Liver (tissue), 9 donors: ENCODE measurements around the gene SDHAF4. TPM values are rescaled to one million over a fixed set of nuclear protein-coding genes. Genes with fewer than 3 reads are reported as not detected.

ENCODE experiments used
- DNase-seq: peaks from one replicate; pipeline ENCODE4 v3.0.0-alpha.2; 2017; ENCODE audit warnings: low spot score
- H3K27ac ChIP-seq, 2 donors: one replicate each; pipeline ENCODE4 v1.7.0; 2013; ENCODE audit warnings: inconsistent platforms in 2 of 2, low read length in 2 of 2, control low read depth in 1 of 2, low read depth in 1 of 2, mild to moderate bottlenecking in 1 of 2
- H3K27me3 ChIP-seq, 4 donors: one replicate each; pipeline versions ENCODE4 v1.6.1 to v1.7.0; 2013; ENCODE audit warnings: low read length in 3 of 4, inconsistent platforms in 1 of 4, mild to moderate bottlenecking in 1 of 4, moderate library complexity in 1 of 4; ENCODE audit not compliant: control insufficient read depth in 4 of 4, insufficient read depth in 4 of 4
- H3K36me3 ChIP-seq, 4 donors: one replicate each; pipeline versions ENCODE4 v1.6.1 to v1.7.0; 2013; ENCODE audit warnings: low read length in 3 of 4, mild to moderate bottlenecking in 3 of 4, low read depth in 1 of 4, moderate library complexity in 1 of 4; ENCODE audit not compliant: control insufficient read depth in 4 of 4, insufficient read depth in 3 of 4
- H3K4me1 ChIP-seq, 4 donors: one replicate each; pipeline versions ENCODE4 v1.6.1 to v1.7.0; 2013; ENCODE audit warnings: low read length in 3 of 4, mild to moderate bottlenecking in 3 of 4, moderate library complexity in 1 of 4; ENCODE audit not compliant: control insufficient read depth in 4 of 4, insufficient read depth in 4 of 4
- H3K4me3 ChIP-seq, 3 donors: one replicate each; pipeline versions ENCODE4 v1.6.1 to v1.7.0; 2013; ENCODE audit warnings: low read length in 3 of 3, control low read depth in 1 of 3, low read depth in 1 of 3, mild to moderate bottlenecking in 1 of 3
- H3K9ac ChIP-seq, 2 donors: one replicate each; pipeline ENCODE4 v1.7.0; 2013; ENCODE audit warnings: low read length in 2 of 2, mild to moderate bottlenecking in 2 of 2, moderate library complexity in 2 of 2, control low read depth in 1 of 2, low read depth in 1 of 2
- H3K9me3 ChIP-seq, 4 donors: one replicate each; pipeline versions ENCODE4 v1.6.1 to v1.7.0; 2013; ENCODE audit warnings: low read length in 3 of 4; ENCODE audit not compliant: control insufficient read depth in 4 of 4
- FOXA1 ChIP-seq: IDR thresholded peaks from 2 replicates; pipeline ENCODE4 v1.6.1; 2016; ENCODE audit warnings: antibody characterized with exemption
- GABPA ChIP-seq, 2 donors: IDR thresholded peaks in 1 of 2; conservative IDR thresholded peaks in 1 of 2; 2 replicates each; pipeline ENCODE4 v1.6.1; 2016; ENCODE audit warnings: antibody characterized with exemption in 2 of 2, mild to moderate bottlenecking in 1 of 2, moderate library complexity in 1 of 2
- HNF4A ChIP-seq, 2 donors: conservative IDR thresholded peaks; 2 replicates each; pipeline ENCODE4 v1.6.1; 2016; ENCODE audit warnings: antibody characterized with exemption in 2 of 2, mild to moderate bottlenecking in 2 of 2
- HNF4G ChIP-seq: IDR thresholded peaks from 2 replicates; pipeline ENCODE4 v1.6.1; 2016; ENCODE audit warnings: antibody characterized with exemption
- JUND ChIP-seq, 2 donors: IDR thresholded peaks; 2 replicates each; pipeline ENCODE4 v1.6.1; 2016; ENCODE audit warnings: antibody characterized with exemption in 2 of 2
- NR2F2 ChIP-seq: IDR thresholded peaks from 2 replicates; pipeline ENCODE4 v1.6.1; 2016; ENCODE audit warnings: antibody characterized with exemption
- RAD21 ChIP-seq, 2 donors: IDR thresholded peaks; 2 replicates each; pipeline ENCODE4 v1.6.1; 2016; ENCODE audit warnings: antibody characterized with exemption in 2 of 2, mild to moderate bottlenecking in 2 of 2
- RXRA ChIP-seq, 2 donors: IDR thresholded peaks; 2 replicates each; pipeline ENCODE4 v1.6.1; 2017 to 2018; ENCODE audit warnings: antibody characterized with exemption in 2 of 2, mild to moderate bottlenecking in 1 of 2
- SP1 ChIP-seq: IDR thresholded peaks from 2 replicates; pipeline ENCODE4 v1.6.1; 2018; ENCODE audit warnings: antibody characterized with exemption, mild to moderate bottlenecking
- TAF1 ChIP-seq: conservative IDR thresholded peaks from 2 replicates; pipeline ENCODE4 v1.6.1; 2016; ENCODE audit warnings: antibody characterized with exemption, mild to moderate bottlenecking
- YY1 ChIP-seq: IDR thresholded peaks from 2 replicates; pipeline ENCODE4 v1.6.1; 2016; ENCODE audit warnings: antibody characterized with exemption, mild to moderate bottlenecking
- WGBS: extraction: QIAGEN DNeasy Blood & Tissue Kit; methylation state at CpG from one replicate; pipeline ENCODE4 v1.1.7; 2013; 5-methylcytosine and 5-hydroxymethylcytosine counted together
- polyA plus RNA-seq, 2 donors: library from polyadenylated mRNA; stranded (reverse) in 1 of 2; unstranded in 1 of 2; fragments of 200-250 nt in 1 of 2; fragments of >200 nt in 1 of 2; fragmentation: Nextera tagmentation in 1 of 2; extraction: Ambion mirVana in 1 of 2; gene quantifications; one replicate each; pipeline versions ENCODE4 v1.2.1 to v1.2.3, GENCODE V29; 2013 to 2015
- total RNA-seq, 2 donors: library from RNA; depleted of rRNA; stranded (reverse); fragments of >200 nt; gene quantifications; one replicate each; pipeline ENCODE4 v1.2.3, GENCODE V29; 2014
- TF ChIP-seq, protein P1 (sequence below): fragments of 150-350 bp; IDR thresholded peaks from 2 replicates; pipeline ENCODE4 v1.5.1; 2017; ENCODE audit warnings: improper control_type of control experiment, low read depth, low read length; ENCODE audit not compliant: missing input control
- TF ChIP-seq, protein P2 (sequence below): IDR thresholded peaks from 2 replicates; pipeline ENCODE4 v1.6.1; 2016; ENCODE audit warnings: antibody characterized with exemption, mild to moderate bottlenecking
- TF ChIP-seq, protein P3 (sequence below): IDR thresholded peaks from 2 replicates; pipeline ENCODE4 v1.6.1; 2016; ENCODE audit warnings: antibody characterized with exemption
- TF ChIP-seq, protein P4 (sequence below): IDR thresholded peaks from 2 replicates; pipeline ENCODE4 v1.6.1; 2016; ENCODE audit warnings: antibody characterized with exemption
- donor health status: healthy.
- donor health status: healthy.
- donor health status: healthy.
- donor health status: healthy.
- donor health status: healthy.

Gene SDHAF4
- total and polyA plus RNA-seq, 4 donors = 2.7 to 5.7 (median 3.3) TPM

DNA sequence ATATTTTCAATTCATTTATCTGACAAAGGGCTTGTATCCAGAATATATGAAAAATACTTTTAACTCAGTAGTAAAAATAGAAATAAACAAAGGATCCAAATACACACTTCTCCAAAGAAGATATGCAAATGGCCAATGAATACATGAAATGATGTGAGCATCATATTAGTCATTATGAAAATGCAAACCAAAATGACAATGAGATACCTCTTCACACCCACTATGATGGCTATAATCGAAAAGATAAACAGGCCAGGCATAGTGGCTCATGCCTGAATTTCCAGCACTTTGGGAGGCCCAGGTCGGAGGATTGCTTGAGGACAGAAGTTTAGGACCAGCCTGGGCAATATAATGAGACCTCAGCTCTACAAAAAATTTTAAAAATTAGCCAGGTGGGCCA is 67.1 kb downstream of the SDHAF4 start (continued):
- no peak for TF ChIP-seq YY1
- TF ChIP-seq NR2F2 = no peak
- TF ChIP-seq, protein P1, sequence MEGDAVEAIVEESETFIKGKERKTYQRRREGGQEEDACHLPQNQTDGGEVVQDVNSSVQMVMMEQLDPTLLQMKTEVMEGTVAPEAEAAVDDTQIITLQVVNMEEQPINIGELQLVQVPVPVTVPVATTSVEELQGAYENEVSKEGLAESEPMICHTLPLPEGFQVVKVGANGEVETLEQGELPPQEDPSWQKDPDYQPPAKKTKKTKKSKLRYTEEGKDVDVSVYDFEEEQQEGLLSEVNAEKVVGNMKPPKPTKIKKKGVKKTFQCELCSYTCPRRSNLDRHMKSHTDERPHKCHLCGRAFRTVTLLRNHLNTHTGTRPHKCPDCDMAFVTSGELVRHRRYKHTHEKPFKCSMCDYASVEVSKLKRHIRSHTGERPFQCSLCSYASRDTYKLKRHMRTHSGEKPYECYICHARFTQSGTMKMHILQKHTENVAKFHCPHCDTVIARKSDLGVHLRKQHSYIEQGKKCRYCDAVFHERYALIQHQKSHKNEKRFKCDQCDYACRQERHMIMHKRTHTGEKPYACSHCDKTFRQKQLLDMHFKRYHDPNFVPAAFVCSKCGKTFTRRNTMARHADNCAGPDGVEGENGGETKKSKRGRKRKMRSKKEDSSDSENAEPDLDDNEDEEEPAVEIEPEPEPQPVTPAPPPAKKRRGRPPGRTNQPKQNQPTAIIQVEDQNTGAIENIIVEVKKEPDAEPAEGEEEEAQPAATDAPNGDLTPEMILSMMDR = no peak
- no peak for TF ChIP-seq FOXA1

DNA sequence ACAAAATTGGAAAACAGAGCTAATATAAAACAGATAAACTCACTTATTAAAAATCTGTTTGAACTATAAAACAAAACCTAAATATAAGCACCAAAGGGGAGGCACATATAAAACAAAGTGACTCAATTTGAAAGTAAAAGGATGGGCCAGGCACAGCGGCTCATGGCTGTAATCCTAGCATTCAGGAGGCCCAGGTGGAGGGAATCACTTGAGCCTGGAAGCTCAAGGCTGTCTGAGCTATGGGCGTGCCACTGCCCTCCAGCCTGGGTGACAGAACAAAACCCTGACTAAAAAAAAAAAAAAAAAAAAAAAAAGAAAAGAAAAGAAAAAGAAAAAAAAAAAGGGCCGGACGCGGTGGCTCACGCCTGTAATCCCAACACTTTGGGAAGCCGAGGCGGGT is 69.9 kb downstream of the SDHAF4 start:
- TF ChIP-seq HNF4G (no peak), NR2F2 (no peak), YY1 (no peak), TAF1 (no peak), GABPA (IDR thresholded peaks at IDR 0.05 in 1 of 2, conservative IDR thresholded peaks at IDR 0.05 in 1 of 2) (no peak), HNF4A (conservative IDR thresholded peaks at IDR 0.05) (no peak), SP1 (no peak), RAD21 (IDR thresholded peaks at IDR 0.05) (no peak), FOXA1 (no peak)
- TF ChIP-seq, protein P1 = no peak
- TF ChIP-seq, protein P2, sequence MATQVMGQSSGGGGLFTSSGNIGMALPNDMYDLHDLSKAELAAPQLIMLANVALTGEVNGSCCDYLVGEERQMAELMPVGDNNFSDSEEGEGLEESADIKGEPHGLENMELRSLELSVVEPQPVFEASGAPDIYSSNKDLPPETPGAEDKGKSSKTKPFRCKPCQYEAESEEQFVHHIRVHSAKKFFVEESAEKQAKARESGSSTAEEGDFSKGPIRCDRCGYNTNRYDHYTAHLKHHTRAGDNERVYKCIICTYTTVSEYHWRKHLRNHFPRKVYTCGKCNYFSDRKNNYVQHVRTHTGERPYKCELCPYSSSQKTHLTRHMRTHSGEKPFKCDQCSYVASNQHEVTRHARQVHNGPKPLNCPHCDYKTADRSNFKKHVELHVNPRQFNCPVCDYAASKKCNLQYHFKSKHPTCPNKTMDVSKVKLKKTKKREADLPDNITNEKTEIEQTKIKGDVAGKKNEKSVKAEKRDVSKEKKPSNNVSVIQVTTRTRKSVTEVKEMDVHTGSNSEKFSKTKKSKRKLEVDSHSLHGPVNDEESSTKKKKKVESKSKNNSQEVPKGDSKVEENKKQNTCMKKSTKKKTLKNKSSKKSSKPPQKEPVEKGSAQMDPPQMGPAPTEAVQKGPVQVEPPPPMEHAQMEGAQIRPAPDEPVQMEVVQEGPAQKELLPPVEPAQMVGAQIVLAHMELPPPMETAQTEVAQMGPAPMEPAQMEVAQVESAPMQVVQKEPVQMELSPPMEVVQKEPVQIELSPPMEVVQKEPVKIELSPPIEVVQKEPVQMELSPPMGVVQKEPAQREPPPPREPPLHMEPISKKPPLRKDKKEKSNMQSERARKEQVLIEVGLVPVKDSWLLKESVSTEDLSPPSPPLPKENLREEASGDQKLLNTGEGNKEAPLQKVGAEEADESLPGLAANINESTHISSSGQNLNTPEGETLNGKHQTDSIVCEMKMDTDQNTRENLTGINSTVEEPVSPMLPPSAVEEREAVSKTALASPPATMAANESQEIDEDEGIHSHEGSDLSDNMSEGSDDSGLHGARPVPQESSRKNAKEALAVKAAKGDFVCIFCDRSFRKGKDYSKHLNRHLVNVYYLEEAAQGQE = no peak
- Histone ChIP-seq H3K9me3 (no peaks in the 10 kb centered on the region), H3K27me3 (peaks cover 0 to 2% (median 0%) of the 10 kb centered on the region in 4 donors), H3K36me3 (no peaks in the 10 kb centered on the region), H3K9ac (no peak overlapping the region), H3K4me3 (no peak overlapping the region), H3K27ac (no peak overlapping the region), H3K4me1 (no peaks in the 10 kb centered on the region)
- no peak for DNase-seq
- WGBS = 91% methylated on average over 8 of the region's 8 CpGs

DNA sequence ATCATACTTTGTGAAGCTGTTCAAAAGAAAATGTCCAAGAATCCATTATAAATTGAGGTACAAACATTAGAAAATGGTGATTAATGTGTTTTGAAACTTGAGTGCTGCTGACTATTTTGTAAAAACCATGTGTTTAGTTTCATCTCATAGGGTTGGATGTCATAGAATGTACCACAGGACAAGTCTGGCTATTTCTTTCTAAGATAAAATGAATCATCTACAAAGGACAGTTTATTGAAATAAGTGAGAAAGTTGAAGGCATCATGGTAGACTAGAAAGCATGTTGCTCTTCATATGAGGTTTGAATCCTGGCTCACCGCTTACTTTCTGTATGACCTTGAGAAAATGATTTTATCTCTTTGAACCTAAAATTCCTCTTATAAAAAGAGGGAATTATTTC is 71.7 kb downstream of the SDHAF4 start:
- Histone ChIP-seq H3K4me3 (no peak overlapping the region), H3K27me3 (peaks cover 0 to 2% (median 0%) of the 10 kb centered on the region in 4 donors), H3K9ac (no peak overlapping the region), H3K27ac (no peak overlapping the region), H3K9me3 (no peaks in the 10 kb centered on the region), H3K36me3 (no peaks in the 10 kb centered on the region), H3K4me1 (no peaks in the 10 kb centered on the region)
- WGBS = 95% methylated on average over 1 of the region's 1 CpG
- no peak for DNase-seq
- no peak for TF ChIP-seq HNF4G
- TF ChIP-seq, protein P2 = no peak
- TF ChIP-seq, protein P3, sequence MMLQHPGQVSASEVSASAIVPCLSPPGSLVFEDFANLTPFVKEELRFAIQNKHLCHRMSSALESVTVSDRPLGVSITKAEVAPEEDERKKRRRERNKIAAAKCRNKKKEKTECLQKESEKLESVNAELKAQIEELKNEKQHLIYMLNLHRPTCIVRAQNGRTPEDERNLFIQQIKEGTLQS = no peak
- TF ChIP-seq YY1 = no peak
- no peak for TF ChIP-seq HNF4A (conservative IDR thresholded peaks at IDR 0.05)
- no peak for TF ChIP-seq RXRA (IDR thresholded peaks at IDR 0.05)
- no peak for TF ChIP-seq GABPA (IDR thresholded peaks at IDR 0.05 in 1 of 2, conservative IDR thresholded peaks at IDR 0.05 in 1 of 2)
- TF ChIP-seq, protein P4, sequence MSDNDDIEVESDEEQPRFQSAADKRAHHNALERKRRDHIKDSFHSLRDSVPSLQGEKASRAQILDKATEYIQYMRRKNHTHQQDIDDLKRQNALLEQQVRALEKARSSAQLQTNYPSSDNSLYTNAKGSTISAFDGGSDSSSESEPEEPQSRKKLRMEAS = no peak
- no peak for TF ChIP-seq NR2F2
- TF ChIP-seq, protein P1 = no peak
- no peak for TF ChIP-seq JUND (IDR thresholded peaks at IDR 0.05)
